ENCODE results near the gene PHF21B.

PHF21B gene

GRCh38 chr22:44834065-44834464, 175.7 kb downstream of the PHF21B start:
- no peak for DNase-seq

GRCh38 chr22:44831885-44832284, 177.9 kb downstream of the PHF21B start:
- no peak for DNase-seq
